IPS DF 6.9 (cell line): Measurements from ENCODE around the gene MACROD2.

Experiments used
- DNase-seq: peaks from one replicate; pipeline ENCODE4 v3.0.0-alpha.2; 2013; ENCODE audit warnings: low read depth, low spot score
- H3K27ac ChIP-seq: one replicate; pipeline ENCODE4 v1.5.1; 2013; ENCODE audit warnings: low read length, control low read depth
- H3K27me3 ChIP-seq: 2 replicates; pipeline ENCODE4 v1.6.1; 2013; ENCODE audit warnings: mild to moderate bottlenecking, low read length; ENCODE audit not compliant: control insufficient read depth, insufficient read depth
- H3K36me3 ChIP-seq: 2 replicates; pipeline ENCODE4 v1.6.1; 2013; ENCODE audit warnings: low read length; ENCODE audit not compliant: control insufficient read depth, insufficient read depth
- H3K4me1 ChIP-seq: 2 replicates; pipeline ENCODE4 v1.6.1; 2013; ENCODE audit warnings: low read length; ENCODE audit not compliant: control insufficient read depth, insufficient read depth
- H3K4me3 ChIP-seq: 2 replicates; pipeline ENCODE4 v1.5.1; 2013; ENCODE audit warnings: mild to moderate bottlenecking, low read length
- H3K9me3 ChIP-seq: 2 replicates; pipeline ENCODE4 v1.6.1; 2013; ENCODE audit warnings: low read length, inconsistent platforms; ENCODE audit not compliant: control insufficient read depth, insufficient read depth
- WGBS: extraction: QIAGEN DNeasy Blood & Tissue Kit; methylation state at CpG from one replicate; pipeline ENCODE4 v1.1.7; 2013; ENCODE audit warnings: mixed read lengths, missing lambda C conversion rate; ENCODE audit not compliant: insufficient read length, insufficient coverage; 5-methylcytosine and 5-hydroxymethylcytosine counted together

MACROD2 gene

GRCh38 chr20:14505476-14505875, 510.2 kb downstream of the MACROD2 start:
- H3K27me3 ChIP-seq: no peaks in the 10 kb centered on the region
- H3K27ac ChIP-seq: no peak overlapping the region
- H3K4me1 ChIP-seq: no peaks in the 10 kb centered on the region
- no peaks in the 10 kb centered on the region for H3K9me3 ChIP-seq
- WGBS: no CpG with 5 or more reads among the region's 1 CpG
- no peak overlapping the region for H3K4me3 ChIP-seq
- H3K36me3 ChIP-seq: no peaks in the 10 kb centered on the region
- no peak for DNase-seq

- H3K27me3 ChIP-seq: no peaks in the 10 kb centered on the region
- DNase-seq: no peak
- no peaks in the 10 kb centered on the region for H3K4me1 ChIP-seq
- no peak overlapping the region for H3K4me3 ChIP-seq
- H3K9me3 ChIP-seq: no peaks in the 10 kb centered on the region
- no peak overlapping the region for H3K27ac ChIP-seq
- no peaks in the 10 kb centered on the region for H3K36me3 ChIP-seq
- WGBS: no CpG with 5 or more reads among the region's 2 CpGs
These were observed 512.4 kb downstream of the MACROD2 start for GRCh38 chr20:14507711-14508110.

DNA sequence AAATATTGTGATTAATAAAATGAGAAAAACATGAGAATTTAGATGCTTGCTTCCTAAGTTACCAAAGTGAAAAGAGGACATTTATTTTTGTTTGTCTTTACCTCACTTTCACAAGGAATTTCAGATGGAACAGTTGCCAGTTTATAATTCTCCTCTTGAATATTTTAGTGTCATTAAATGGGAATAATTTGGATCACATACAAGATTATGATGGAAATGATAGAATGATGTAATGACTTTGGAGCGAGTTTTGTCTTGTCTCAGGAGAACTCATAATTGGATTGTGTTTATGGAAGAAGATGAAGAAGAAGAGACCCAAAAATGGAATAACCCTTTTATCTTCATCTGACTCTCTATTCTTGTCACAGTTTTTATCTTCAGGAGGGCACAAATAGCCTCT, 515.0 kb downstream of the MACROD2 start:
- H3K27me3 ChIP-seq: no peaks in the 10 kb centered on the region
- no peaks in the 10 kb centered on the region for H3K9me3 ChIP-seq
- DNase-seq: no peak
- H3K4me1 ChIP-seq: no peaks in the 10 kb centered on the region
- no CpG with 5 or more reads among the region's 1 CpG for WGBS
- H3K27ac ChIP-seq: no peak overlapping the region
- no peak overlapping the region for H3K4me3 ChIP-seq
- no peaks in the 10 kb centered on the region for H3K36me3 ChIP-seq

DNA sequence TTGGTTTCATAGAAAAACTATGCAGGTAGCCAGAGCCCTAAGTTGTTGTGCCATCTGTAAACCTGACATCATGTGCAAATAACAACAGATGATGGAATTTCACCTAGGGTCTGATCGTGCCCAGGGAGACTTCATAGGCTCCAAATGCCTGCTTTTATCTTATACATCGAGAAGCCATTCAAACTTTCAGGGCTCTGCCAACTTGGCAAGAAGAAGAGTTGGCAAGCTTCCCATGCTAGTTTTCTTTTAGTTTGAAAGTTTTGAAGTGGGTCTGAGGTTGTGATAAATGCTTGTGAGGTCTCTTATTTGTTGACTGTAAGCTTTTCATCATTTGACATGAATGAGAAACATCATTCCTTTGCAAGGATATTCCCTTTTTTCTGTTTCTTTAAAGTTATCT, 517.5 kb downstream of the MACROD2 start:
- no peaks in the 10 kb centered on the region for H3K36me3 ChIP-seq
- no CpG with 5 or more reads among the region's 2 CpGs for WGBS
- no peaks in the 10 kb centered on the region for H3K9me3 ChIP-seq
- no peak overlapping the region for H3K4me3 ChIP-seq
- no peak for DNase-seq
- H3K27me3 ChIP-seq: no peaks in the 10 kb centered on the region
- H3K27ac ChIP-seq: no peak overlapping the region
- H3K4me1 ChIP-seq: no peaks in the 10 kb centered on the region

- DNase-seq: no peak
- H3K4me1 ChIP-seq: no peaks in the 10 kb centered on the region
- no CpG with 5 or more reads among the region's 1 CpG for WGBS
These were observed 523.3 kb downstream of the MACROD2 start for GRCh38 chr20:14518648-14519047.

GRCh38 chr20:14521016-14521415, 525.7 kb downstream of the MACROD2 start:
- H3K4me1 ChIP-seq: no peaks in the 10 kb centered on the region
- H3K27me3 ChIP-seq: no peaks in the 10 kb centered on the region
- no peak overlapping the region for H3K4me3 ChIP-seq
- H3K27ac ChIP-seq: no peak overlapping the region
- DNase-seq: no peak
- no peaks in the 10 kb centered on the region for H3K9me3 ChIP-seq
- no peaks in the 10 kb centered on the region for H3K36me3 ChIP-seq

More at GRCh38 chr20:14518648-14519047, 523.3 kb downstream of the MACROD2 start:
- Histone ChIP-seq H3K36me3 (no peaks in the 10 kb centered on the region), H3K4me3 (no peak overlapping the region), H3K27me3 (no peaks in the 10 kb centered on the region), H3K27ac (no peak overlapping the region), H3K9me3 (no peaks in the 10 kb centered on the region)

DNA sequence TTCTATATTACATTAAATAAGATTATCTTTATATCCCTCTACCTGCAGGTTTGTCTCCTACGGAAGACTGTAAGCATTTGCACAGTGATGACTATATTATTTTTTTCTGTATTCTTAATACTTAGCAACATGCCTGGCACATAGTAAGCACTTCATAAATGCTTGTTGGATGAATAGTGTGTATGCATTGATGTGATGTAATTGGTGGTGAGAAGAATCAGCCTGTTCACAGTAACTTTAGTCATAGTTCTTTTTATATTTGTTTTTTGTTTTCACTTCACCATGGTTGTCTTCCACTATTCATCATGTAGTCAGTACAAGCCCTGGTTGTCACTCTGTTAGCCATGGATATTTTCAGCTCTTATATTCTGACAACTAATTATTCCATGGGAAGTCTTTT, 526.1 kb downstream of the MACROD2 start:
- Histone ChIP-seq H3K9me3 (no peaks in the 10 kb centered on the region), H3K36me3 (no peaks in the 10 kb centered on the region), H3K4me3 (no peak overlapping the region), H3K27ac (no peak overlapping the region), H3K27me3 (no peaks in the 10 kb centered on the region), H3K4me1 (no peaks in the 10 kb centered on the region)
- WGBS: no CpG with 5 or more reads among the region's 1 CpG
- DNase-seq: no peak

DNA sequence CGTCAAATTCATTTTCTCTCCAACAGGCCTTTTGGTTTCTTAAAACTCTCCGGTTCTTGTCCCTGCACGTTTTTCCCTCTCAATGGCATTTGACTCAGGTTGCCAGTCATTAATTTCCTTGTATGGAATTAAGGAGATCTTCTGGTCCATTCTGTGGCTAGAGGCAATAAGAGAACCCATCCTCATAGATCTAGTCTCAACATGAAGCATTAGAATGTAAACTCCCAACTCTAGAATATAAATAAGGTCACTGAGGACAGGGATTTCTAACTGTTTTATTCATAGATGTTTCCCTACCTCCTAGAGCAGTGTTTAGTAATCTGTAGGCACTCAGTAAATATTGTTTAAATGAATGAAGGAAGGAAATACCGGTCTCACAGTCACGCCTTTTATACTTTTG, 527.3 kb downstream of the MACROD2 start:
- no peaks in the 10 kb centered on the region for H3K4me1 ChIP-seq
- H3K9me3 ChIP-seq: no peaks in the 10 kb centered on the region
- H3K36me3 ChIP-seq: no peaks in the 10 kb centered on the region
- no CpG with 5 or more reads among the region's 5 CpGs for WGBS
- H3K27ac ChIP-seq: no peak overlapping the region
- no peak for DNase-seq
- H3K4me3 ChIP-seq: no peak overlapping the region
- H3K27me3 ChIP-seq: no peaks in the 10 kb centered on the region

- H3K4me1 ChIP-seq: no peaks in the 10 kb centered on the region
- DNase-seq: no peak
- H3K4me3 ChIP-seq: no peak overlapping the region
- H3K27me3 ChIP-seq: no peaks in the 10 kb centered on the region
- no peaks in the 10 kb centered on the region for H3K9me3 ChIP-seq
- no peak overlapping the region for H3K27ac ChIP-seq
- WGBS: no CpG with 5 or more reads among the region's 4 CpGs
- no peaks in the 10 kb centered on the region for H3K36me3 ChIP-seq
These were observed 527.8 kb downstream of the MACROD2 start for GRCh38 chr20:14523090-14523489.

GRCh38 chr20:14525426-14525825, 530.1 kb downstream of the MACROD2 start:
- no peaks in the 10 kb centered on the region for H3K27me3 ChIP-seq
- no peak overlapping the region for H3K27ac ChIP-seq
- no CpG with 5 or more reads among the region's 1 CpG for WGBS
- no peak overlapping the region for H3K4me3 ChIP-seq
- no peaks in the 10 kb centered on the region for H3K4me1 ChIP-seq
- no peaks in the 10 kb centered on the region for H3K36me3 ChIP-seq
- no peaks in the 10 kb centered on the region for H3K9me3 ChIP-seq
- no peak for DNase-seq

- Histone ChIP-seq H3K4me3 (no peak overlapping the region), H3K27ac (no peak overlapping the region), H3K4me1 (no peaks in the 10 kb centered on the region), H3K27me3 (no peaks in the 10 kb centered on the region), H3K9me3 (no peaks in the 10 kb centered on the region), H3K36me3 (no peaks in the 10 kb centered on the region)
- no CpG with 5 or more reads among the region's 12 CpGs for WGBS
- no peak for DNase-seq
These were observed 531.6 kb downstream of the MACROD2 start for GRCh38 chr20:14526891-14527290.
